ENCODE data around the gene MCM10.
"Not testable (repeated sequence)": the region's sequence is repeated elsewhere in the genome, so short reads cannot be mapped to it uniquely, and the experiment has no call there.

MCM10 gene

GRCh38 chr10:13219685-13220670 is 58.6 kb downstream of the MCM10 start:
- no peaks in the 10 kb centered on the region for H3K36me3 Mint-ChIP-seq (ENCODE audit: low read depth)
- H3K4me3 Mint-ChIP-seq: no peak overlapping the region
- H3K27ac Mint-ChIP-seq: no peak overlapping the region
- no peaks in the 10 kb centered on the region for H3K9me3 Mint-ChIP-seq
- no peaks in the 10 kb centered on the region for H3K4me1 Mint-ChIP-seq (ENCODE audit: low read depth)
- H3K27me3 Mint-ChIP-seq: no peaks in the 10 kb centered on the region
- intact Hi-C loops (cut with micrococcal nuclease): no loop called here

- no peaks in the 10 kb centered on the region for H3K36me3 Mint-ChIP-seq (ENCODE audit: low read depth)
- no peak overlapping the region for H3K27ac Mint-ChIP-seq
- no peak overlapping the region for H3K4me3 Mint-ChIP-seq
- H3K27me3 Mint-ChIP-seq: no peaks in the 10 kb centered on the region
- intact Hi-C loops (cut with micrococcal nuclease): no loop called here
- H3K9me3 Mint-ChIP-seq: no peaks in the 10 kb centered on the region
- H3K4me1 Mint-ChIP-seq (ENCODE audit: low read depth): no peaks in the 10 kb centered on the region
Observed at GRCh38 chr10:13221572-13221971, 60.2 kb downstream of the MCM10 start.

DNA sequence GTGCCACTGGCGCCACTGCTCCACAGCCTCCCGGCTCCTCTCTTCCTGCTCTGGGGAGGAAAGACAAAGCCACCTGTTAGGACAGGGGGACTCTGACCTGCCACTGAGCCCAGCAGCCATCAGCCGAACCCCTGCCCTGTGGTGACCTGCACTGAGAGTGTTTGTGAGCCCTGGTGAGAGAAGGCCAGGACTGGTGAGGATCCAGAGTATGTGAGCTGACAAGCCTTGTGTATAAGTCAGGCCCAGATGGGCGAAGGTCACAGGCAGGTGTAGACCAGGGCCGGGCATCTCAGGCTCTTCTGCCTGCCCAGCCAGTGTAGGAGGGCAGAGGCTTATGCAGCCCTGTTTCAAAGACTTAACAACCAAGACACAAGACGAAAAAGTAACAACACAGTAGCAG is 60.8 kb downstream of the MCM10 start:
- Mint-ChIP-seq H3K27me3 (no peaks in the 10 kb centered on the region), H3K4me1 (ENCODE audit: low read depth) (no peaks in the 10 kb centered on the region), H3K27ac (no peak overlapping the region), H3K9me3 (no peaks in the 10 kb centered on the region), H3K36me3 (ENCODE audit: low read depth) (no peaks in the 10 kb centered on the region), H3K4me3 (no peak overlapping the region)
- intact Hi-C loops (cut with micrococcal nuclease): no loop called here

GRCh38 chr10:13222566-13222965 is 61.2 kb downstream of the MCM10 start:
- H3K9me3 Mint-ChIP-seq: no peaks in the 10 kb centered on the region
- no peak overlapping the region for H3K4me3 Mint-ChIP-seq
- H3K27ac Mint-ChIP-seq: no peak overlapping the region
- intact Hi-C loops (cut with micrococcal nuclease): no loop called here
- no peaks in the 10 kb centered on the region for H3K36me3 Mint-ChIP-seq (ENCODE audit: low read depth)
- H3K27me3 Mint-ChIP-seq: no peaks in the 10 kb centered on the region
- H3K4me1 Mint-ChIP-seq (ENCODE audit: low read depth): no peaks in the 10 kb centered on the region

DNA sequence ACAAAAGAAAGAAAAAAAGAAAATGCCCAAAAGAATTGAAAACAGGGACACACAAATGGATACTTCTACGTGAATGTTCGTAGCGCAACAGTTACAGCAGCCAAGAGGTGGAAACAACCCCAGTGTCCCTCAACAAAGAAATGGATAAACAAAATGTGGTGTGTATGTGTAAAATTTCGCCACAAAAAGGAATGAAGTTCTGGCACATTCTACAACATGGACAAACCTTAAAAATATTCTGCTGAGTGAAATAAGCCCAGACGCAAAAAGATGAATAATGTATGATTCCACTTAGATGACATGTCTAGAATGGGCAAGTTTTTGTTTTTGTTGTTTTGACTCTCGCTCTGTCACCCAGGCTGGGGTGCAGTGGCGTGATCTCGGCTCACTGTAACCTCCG is 61.9 kb downstream of the MCM10 start:
- intact Hi-C loops (cut with micrococcal nuclease): no loop called here
- no peaks in the 10 kb centered on the region for H3K36me3 Mint-ChIP-seq (ENCODE audit: low read depth)
- no peaks in the 10 kb centered on the region for H3K9me3 Mint-ChIP-seq
- H3K27me3 Mint-ChIP-seq: no peaks in the 10 kb centered on the region
- H3K27ac Mint-ChIP-seq: no peak overlapping the region
- H3K4me1 Mint-ChIP-seq (ENCODE audit: low read depth): no peaks in the 10 kb centered on the region
- no peak overlapping the region for H3K4me3 Mint-ChIP-seq

DNA sequence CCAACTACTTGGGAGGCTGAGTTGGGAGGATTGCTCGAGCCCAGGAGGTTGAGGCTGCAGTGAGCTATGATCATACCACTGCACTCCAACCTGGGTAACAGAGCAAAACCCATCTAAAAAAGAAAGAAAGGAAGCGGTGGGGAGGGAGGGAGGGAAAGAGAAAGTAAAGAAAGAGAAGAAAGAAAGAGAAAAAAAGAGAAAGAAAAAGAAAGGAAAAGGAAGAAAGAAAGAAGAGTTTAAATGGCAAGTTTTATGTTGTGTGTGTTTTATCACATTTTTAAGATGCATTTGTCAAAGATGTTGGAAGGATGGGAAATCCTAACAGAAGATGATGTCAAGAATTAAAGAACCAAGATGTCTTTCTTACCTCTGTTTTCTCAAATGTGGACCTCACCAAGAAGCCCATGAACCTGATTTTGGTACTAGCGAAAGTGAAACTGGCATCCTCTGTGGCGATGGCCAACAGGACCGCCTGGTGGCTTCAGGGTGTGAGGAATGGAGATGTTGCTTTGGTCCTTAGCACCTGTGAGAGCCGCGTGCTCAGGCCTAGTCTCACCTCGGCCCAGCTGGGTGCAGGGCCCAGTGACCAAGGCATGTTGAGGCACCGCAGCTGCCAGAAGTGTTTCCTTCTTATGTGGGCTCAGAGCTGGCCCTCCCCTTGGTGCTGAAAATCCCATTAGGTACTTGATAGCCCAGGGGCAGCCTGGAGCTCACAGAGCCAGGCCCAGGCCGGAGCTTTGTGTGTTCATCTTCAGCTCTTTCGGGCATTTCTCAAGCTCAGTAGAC is 63.0 kb downstream of the MCM10 start:
- no peaks in the 10 kb centered on the region for H3K4me1 Mint-ChIP-seq (ENCODE audit: low read depth)
- no peaks in the 10 kb centered on the region for H3K36me3 Mint-ChIP-seq (ENCODE audit: low read depth)
- H3K4me3 Mint-ChIP-seq: no peak overlapping the region
- H3K27ac Mint-ChIP-seq: no peak overlapping the region
- no peaks in the 10 kb centered on the region for H3K9me3 Mint-ChIP-seq
- intact Hi-C loops (cut with micrococcal nuclease): no loop called here
- no peaks in the 10 kb centered on the region for H3K27me3 Mint-ChIP-seq

DNA sequence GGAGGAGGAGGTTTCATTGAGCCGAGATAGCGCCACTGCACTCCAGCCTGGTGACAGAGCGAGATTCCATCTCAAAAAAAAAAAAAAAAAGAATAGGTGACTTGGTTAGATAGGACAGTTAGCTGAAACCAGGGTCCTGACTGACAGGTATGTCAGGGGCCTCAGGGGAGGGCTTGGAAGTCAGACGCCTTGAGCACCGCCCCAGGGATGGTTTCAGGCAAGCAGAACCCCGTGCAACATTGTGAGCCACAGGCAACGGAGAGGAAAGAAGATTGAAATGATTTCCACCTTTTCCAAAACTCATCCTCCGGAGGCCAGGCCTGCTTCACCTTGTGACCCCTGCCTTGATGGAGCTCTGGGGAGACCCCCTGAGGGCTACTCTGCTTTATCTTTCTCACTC is 64.2 kb downstream of the MCM10 start:
- Mint-ChIP-seq H3K27me3 (no peaks in the 10 kb centered on the region), H3K4me3 (no peak overlapping the region), H3K36me3 (ENCODE audit: low read depth) (no peaks in the 10 kb centered on the region), H3K27ac (no peak overlapping the region), H3K9me3 (no peaks in the 10 kb centered on the region), H3K4me1 (ENCODE audit: low read depth) (no peaks in the 10 kb centered on the region)
- intact Hi-C loops (cut with micrococcal nuclease): no loop called here

GRCh38 chr10:13227031-13227430 is 65.7 kb downstream of the MCM10 start:
- Mint-ChIP-seq H3K27me3 (no peaks in the 10 kb centered on the region), H3K4me1 (ENCODE audit: low read depth) (no peaks in the 10 kb centered on the region), H3K27ac (no peak overlapping the region), H3K9me3 (no peaks in the 10 kb centered on the region), H3K36me3 (ENCODE audit: low read depth) (no peaks in the 10 kb centered on the region), H3K4me3 (no peak overlapping the region)
- intact Hi-C loops (cut with micrococcal nuclease): no loop called here

GRCh38 chr10:13231190-13231589 is 69.8 kb downstream of the MCM10 start:
- Mint-ChIP-seq H3K27me3 (no peaks in the 10 kb centered on the region), H3K4me1 (ENCODE audit: low read depth) (no peaks in the 10 kb centered on the region)

GRCh38 chr10:13231808-13232207 is 70.5 kb downstream of the MCM10 start:
- no peaks in the 10 kb centered on the region for H3K36me3 Mint-ChIP-seq (ENCODE audit: low read depth)
- no peaks in the 10 kb centered on the region for H3K27me3 Mint-ChIP-seq
- H3K4me1 Mint-ChIP-seq (ENCODE audit: low read depth): no peaks in the 10 kb centered on the region
- intact Hi-C loops (cut with micrococcal nuclease): no loop called here
- no peaks in the 10 kb centered on the region for H3K9me3 Mint-ChIP-seq
- no peak overlapping the region for H3K4me3 Mint-ChIP-seq
- no peak overlapping the region for H3K27ac Mint-ChIP-seq

More at GRCh38 chr10:13231190-13231589, 69.8 kb downstream of the MCM10 start:
- no peak overlapping the region for H3K4me3 Mint-ChIP-seq
- H3K9me3 Mint-ChIP-seq: no peaks in the 10 kb centered on the region
- H3K36me3 Mint-ChIP-seq (ENCODE audit: low read depth): no peaks in the 10 kb centered on the region
- intact Hi-C loops (cut with micrococcal nuclease): no loop called here
- no peak overlapping the region for H3K27ac Mint-ChIP-seq

DNA sequence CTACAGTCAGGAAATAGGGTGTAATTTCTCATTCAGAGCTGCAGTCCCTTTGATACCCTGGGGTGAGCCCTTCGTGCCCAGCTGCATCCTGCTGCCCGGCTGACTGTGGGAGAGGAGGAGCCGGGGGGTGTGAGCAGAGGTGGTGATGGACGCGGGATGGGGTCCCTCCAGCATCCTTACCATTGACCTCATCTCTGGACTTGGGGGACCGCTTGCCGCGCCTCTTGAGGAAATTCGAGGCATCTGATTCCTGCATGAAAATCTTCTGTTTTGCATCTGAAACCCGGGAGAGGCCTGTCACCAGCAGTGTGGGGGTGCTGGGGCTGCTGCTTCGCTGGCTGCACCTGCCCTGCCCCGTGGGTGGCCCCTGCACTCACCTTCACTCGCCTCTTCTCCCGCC is 72.0 kb downstream of the MCM10 start:
- Mint-ChIP-seq H3K27ac (no peak overlapping the region), H3K36me3 (ENCODE audit: low read depth) (no peaks in the 10 kb centered on the region), H3K9me3 (no peaks in the 10 kb centered on the region), H3K4me3 (no peak overlapping the region), H3K27me3 (no peaks in the 10 kb centered on the region), H3K4me1 (ENCODE audit: low read depth) (no peaks in the 10 kb centered on the region)
- intact Hi-C loops (cut with micrococcal nuclease): no loop called here

DNA sequence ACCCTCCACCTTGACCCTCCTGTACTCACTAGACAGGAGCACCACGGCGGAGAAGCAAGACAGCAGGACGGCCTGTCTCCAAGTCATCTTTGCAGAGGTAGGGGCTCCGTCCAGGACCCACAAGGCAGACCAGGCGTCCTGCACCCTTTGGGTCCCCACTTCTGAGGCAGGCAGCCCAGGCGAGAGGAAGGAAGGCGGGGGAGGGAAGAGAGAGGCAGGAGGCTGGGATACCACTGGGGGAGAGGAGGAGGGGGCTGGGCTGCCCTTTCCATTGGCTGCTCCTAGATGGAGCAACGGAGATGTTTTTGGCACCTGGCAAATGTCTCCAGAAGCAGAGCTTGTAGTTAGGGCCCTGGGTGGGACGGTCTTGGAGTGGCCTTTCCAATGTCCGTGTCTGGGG is 72.8 kb downstream of the MCM10 start, which contains the start of gene UCMA:
Gene UCMA (minus strand): TSS at position 203 of the 400 bp plus-strand sequence. CDS start 116 bp downstream, at position 87.
- no peaks in the 10 kb centered on the region for H3K27me3 Mint-ChIP-seq
- H3K36me3 Mint-ChIP-seq (ENCODE audit: low read depth): no peaks in the 10 kb centered on the region
- H3K4me3 Mint-ChIP-seq: no peak within 1 kb of the TSS
- no peaks in the 10 kb centered on the region for H3K9me3 Mint-ChIP-seq
- H3K4me1 Mint-ChIP-seq (ENCODE audit: low read depth): no peaks in the 10 kb centered on the region
- intact Hi-C loops (cut with micrococcal nuclease): no loop called here
- H3K27ac Mint-ChIP-seq: no peak within 1 kb of the TSS

- not testable (repeated sequence) for H3K27ac Mint-ChIP-seq
Observed at GRCh38 chr10:13234736-13235135, 73.4 kb downstream of the MCM10 start.

GRCh38 chr10:13236638-13237037 is 75.3 kb downstream of the MCM10 start:
- Mint-ChIP-seq H3K4me3 (no peak overlapping the region), H3K36me3 (ENCODE audit: low read depth) (no peaks in the 10 kb centered on the region), H3K4me1 (ENCODE audit: low read depth) (no peaks in the 10 kb centered on the region), H3K9me3 (no peaks in the 10 kb centered on the region), H3K27ac (no peak overlapping the region), H3K27me3 (no peaks in the 10 kb centered on the region)
- intact Hi-C loops (cut with micrococcal nuclease): no loop called here

More at GRCh38 chr10:13234736-13235135, 73.4 kb downstream of the MCM10 start:
- H3K4me3 Mint-ChIP-seq; H3K9me3 Mint-ChIP-seq; H3K27me3 Mint-ChIP-seq; H3K36me3 Mint-ChIP-seq (ENCODE audit: low read depth); intact Hi-C loops (cut with micrococcal nuclease); H3K4me1 Mint-ChIP-seq (ENCODE audit: low read depth): not testable (repeated sequence)

Data from dendritic cell treated with granulocyte-macrophage colony-stimulating factor and Interleukin-4, amounts not matched to agents 40 ng/mL and 50 ng/mL, for 4 days (primary cell).